ENCODE data around the gene BDP1. TPM values are rescaled to one million over a fixed set of nuclear protein-coding genes. Genes with fewer than 3 reads are reported as not detected.
"Not testable (repeated sequence)": the region's sequence is repeated elsewhere in the genome, so short reads cannot be mapped to it uniquely, and the experiment has no call there.

BDP1 gene
- total RNA-seq, 1 donor from 2014 or later: 23.7 TPM

DNA sequence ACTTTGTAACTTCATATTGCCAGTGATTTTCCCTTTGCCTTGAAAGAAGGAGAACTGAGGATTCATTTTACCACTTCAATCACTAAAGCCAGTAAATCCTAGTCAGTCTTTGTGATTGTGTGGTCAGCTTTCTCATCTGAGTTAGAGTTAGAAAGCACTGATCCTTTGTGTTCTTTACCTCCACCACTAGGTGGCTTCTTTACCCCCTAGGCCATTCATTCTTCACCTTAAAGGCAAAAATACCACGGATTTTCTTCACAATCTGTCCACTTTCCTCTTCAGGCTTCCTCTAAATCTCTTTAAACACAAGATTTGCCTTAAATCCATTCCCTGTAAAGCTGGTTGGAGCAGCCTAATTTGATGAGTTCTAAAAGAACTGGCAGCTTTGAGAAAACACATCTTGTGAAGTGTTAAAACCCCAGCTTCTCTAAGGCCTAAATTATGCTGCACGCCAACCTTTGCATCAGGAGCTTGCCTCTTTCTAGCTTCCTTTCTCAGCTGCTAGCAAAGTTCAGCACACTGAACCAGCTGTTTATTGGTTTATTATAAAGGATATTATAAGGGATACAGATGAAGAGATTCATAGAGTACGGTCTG is 20.4 kb downstream of the BDP1 start:
- no peaks in the 10 kb centered on the region for H3K4me1 Mint-ChIP-seq (ENCODE audit: unreplicated experiment)
- no peak overlapping the region for H3K27ac Mint-ChIP-seq (ENCODE audit: unreplicated experiment)

DNA sequence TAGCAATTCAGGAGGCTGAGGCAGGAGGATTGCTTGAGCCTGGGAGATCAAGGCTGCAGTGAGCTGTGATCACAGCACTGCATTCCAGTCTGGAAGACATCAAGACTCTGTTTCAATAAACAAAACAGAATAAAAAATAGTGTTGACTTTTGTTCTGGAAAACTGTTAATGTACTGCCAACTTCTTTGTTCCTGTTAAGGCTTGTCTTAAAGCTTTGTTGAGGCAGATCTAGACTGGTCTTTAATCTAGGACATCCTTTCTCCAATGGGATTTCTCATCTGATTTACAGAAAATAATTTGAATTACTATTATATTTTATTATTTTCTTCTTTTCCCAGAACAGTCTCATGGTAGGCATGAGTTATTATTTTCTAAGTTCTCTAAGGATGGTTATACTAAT is 26.0 kb downstream of the BDP1 start:
- H3K27me3 Mint-ChIP-seq (ENCODE audit: unreplicated experiment): no peaks in the 10 kb centered on the region
- no peak for DNase-seq (ENCODE audit: extremely low spot score, unreplicated experiment)
- no peaks in the 10 kb centered on the region for H3K9me3 Mint-ChIP-seq (ENCODE audit: unreplicated experiment)
- no peak overlapping the region for H3K4me3 Mint-ChIP-seq (ENCODE audit: unreplicated experiment)
- H3K27ac Mint-ChIP-seq (ENCODE audit: unreplicated experiment): no peak overlapping the region
- H3K4me1 Mint-ChIP-seq (ENCODE audit: unreplicated experiment): peaks cover 25% of the 10 kb centered on the region
- TF ChIP-seq, protein P1, sequence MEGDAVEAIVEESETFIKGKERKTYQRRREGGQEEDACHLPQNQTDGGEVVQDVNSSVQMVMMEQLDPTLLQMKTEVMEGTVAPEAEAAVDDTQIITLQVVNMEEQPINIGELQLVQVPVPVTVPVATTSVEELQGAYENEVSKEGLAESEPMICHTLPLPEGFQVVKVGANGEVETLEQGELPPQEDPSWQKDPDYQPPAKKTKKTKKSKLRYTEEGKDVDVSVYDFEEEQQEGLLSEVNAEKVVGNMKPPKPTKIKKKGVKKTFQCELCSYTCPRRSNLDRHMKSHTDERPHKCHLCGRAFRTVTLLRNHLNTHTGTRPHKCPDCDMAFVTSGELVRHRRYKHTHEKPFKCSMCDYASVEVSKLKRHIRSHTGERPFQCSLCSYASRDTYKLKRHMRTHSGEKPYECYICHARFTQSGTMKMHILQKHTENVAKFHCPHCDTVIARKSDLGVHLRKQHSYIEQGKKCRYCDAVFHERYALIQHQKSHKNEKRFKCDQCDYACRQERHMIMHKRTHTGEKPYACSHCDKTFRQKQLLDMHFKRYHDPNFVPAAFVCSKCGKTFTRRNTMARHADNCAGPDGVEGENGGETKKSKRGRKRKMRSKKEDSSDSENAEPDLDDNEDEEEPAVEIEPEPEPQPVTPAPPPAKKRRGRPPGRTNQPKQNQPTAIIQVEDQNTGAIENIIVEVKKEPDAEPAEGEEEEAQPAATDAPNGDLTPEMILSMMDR (IDR thresholded peaks at IDR 0.05): no peak
- peaks cover 43% of the 10 kb centered on the region for H3K36me3 Mint-ChIP-seq (ENCODE audit: unreplicated experiment)

More for the DNA sequence above, 20.4 kb downstream of the BDP1 start:
- peaks cover 34% of the 10 kb centered on the region for H3K36me3 Mint-ChIP-seq (ENCODE audit: unreplicated experiment)
- no peaks in the 10 kb centered on the region for H3K27me3 Mint-ChIP-seq (ENCODE audit: unreplicated experiment)
- TF ChIP-seq, protein P1 (IDR thresholded peaks at IDR 0.05): peak; percentile 64
- no peak overlapping the region for H3K4me3 Mint-ChIP-seq (ENCODE audit: unreplicated experiment)
- H3K9me3 Mint-ChIP-seq (ENCODE audit: unreplicated experiment): no peaks in the 10 kb centered on the region
- no peak for DNase-seq (ENCODE audit: extremely low spot score, unreplicated experiment)

DNA sequence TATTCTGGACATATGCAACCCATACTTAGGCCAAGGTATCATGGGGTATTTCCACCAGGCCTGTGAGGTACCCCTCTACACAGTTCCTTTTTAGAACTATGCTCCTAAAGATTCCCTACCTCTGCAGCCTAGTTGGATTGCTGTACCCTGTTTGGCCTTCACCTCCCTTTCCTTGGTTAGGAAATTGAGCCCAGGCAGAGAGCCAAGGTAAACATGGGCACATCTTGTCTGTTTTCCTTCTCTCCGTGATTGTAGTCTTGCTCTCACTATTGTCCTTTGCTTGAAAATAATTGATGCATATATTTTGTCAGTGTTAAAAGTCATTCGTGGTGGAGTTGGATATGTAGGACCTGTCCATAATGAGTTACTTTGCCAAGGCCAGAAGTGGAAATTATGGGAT is 26.7 kb downstream of the BDP1 start:
- Mint-ChIP-seq H3K27ac (ENCODE audit: unreplicated experiment) (peak overlapping the region; percentile 36), H3K4me3 (ENCODE audit: unreplicated experiment) (no peak overlapping the region), H3K27me3 (ENCODE audit: unreplicated experiment) (no peaks in the 10 kb centered on the region), H3K4me1 (ENCODE audit: unreplicated experiment) (peaks cover 25% of the 10 kb centered on the region), H3K36me3 (ENCODE audit: unreplicated experiment) (peaks cover 46% of the 10 kb centered on the region), H3K9me3 (ENCODE audit: unreplicated experiment) (no peaks in the 10 kb centered on the region)
- no peak for DNase-seq (ENCODE audit: extremely low spot score, unreplicated experiment)
- TF ChIP-seq, protein P1 (IDR thresholded peaks at IDR 0.05): no peak

DNA sequence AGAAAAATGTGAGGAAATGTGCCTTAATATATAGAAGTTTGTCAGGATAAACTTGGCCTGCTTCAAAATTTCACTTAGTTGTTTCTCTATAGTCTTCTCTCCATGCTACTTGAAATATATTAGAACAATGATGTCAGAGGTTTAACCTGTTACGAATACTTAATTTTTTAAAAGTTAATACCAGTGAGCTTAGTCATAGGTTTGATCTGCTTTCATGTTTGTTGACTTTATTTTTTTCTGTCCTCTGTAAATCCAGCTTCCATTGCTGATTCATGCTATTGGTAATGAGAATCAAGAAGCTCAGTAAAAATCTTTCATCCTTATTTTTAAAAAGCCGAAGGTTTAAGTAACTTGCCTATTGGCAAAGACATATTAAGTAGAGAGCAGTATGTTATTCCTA is 27.9 kb downstream of the BDP1 start:
- Mint-ChIP-seq H3K36me3 (ENCODE audit: unreplicated experiment) (peaks cover 50% of the 10 kb centered on the region), H3K9me3 (ENCODE audit: unreplicated experiment) (no peaks in the 10 kb centered on the region), H3K4me1 (ENCODE audit: unreplicated experiment) (peaks cover 25% of the 10 kb centered on the region), H3K27ac (ENCODE audit: unreplicated experiment) (peak overlapping the region; percentile 39), H3K4me3 (ENCODE audit: unreplicated experiment) (no peak overlapping the region), H3K27me3 (ENCODE audit: unreplicated experiment) (no peaks in the 10 kb centered on the region)
- no peak for DNase-seq (ENCODE audit: extremely low spot score, unreplicated experiment)
- TF ChIP-seq, protein P1 (IDR thresholded peaks at IDR 0.05): no peak

DNA sequence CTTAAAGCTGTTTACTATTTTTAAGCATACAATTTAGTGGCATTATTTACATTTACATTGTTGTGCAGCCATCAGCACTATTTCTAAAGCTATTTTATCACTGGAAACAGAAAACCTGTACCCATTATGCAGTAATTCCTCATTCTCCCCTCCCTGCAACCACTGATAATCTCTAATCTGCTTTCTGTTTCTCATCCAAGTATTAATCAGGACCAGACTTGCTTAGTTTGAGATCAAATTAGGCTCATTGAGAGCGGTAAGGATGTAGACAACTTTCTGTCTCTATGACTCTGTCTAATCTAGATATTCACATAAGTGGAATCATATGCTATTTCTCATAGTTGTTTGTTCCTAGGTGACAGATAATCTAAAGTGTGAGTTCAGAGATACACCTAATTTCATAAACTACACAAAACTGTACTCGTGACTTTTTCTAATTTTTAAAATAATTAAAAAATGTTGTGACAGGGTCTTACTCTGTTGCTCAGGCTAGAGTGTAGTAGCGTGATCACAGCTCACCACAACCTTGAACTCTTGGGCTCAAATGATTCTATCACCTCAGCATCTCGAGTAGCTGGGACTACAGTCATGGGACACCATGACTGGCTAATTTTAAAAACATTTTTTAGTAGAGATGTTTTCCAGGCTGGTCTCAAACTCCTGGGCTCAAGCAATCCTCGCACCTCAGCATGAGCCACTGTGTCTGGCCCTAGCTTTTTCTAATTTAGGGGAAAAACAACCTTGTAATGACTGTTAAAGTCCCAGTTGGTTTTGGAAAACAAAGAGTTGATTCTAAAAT is 37.6 kb downstream of the BDP1 start:
- H3K9me3 Mint-ChIP-seq (ENCODE audit: unreplicated experiment): no peaks in the 10 kb centered on the region
- DNase-seq (ENCODE audit: extremely low spot score, unreplicated experiment): no peak
- H3K4me1 Mint-ChIP-seq (ENCODE audit: unreplicated experiment): no peaks in the 10 kb centered on the region
- peaks cover 62% of the 10 kb centered on the region for H3K36me3 Mint-ChIP-seq (ENCODE audit: unreplicated experiment)
- no peaks in the 10 kb centered on the region for H3K27me3 Mint-ChIP-seq (ENCODE audit: unreplicated experiment)
- no peak overlapping the region for H3K27ac Mint-ChIP-seq (ENCODE audit: unreplicated experiment)
- TF ChIP-seq, protein P1 (IDR thresholded peaks at IDR 0.05): no peak
- H3K4me3 Mint-ChIP-seq (ENCODE audit: unreplicated experiment): no peak overlapping the region

DNA sequence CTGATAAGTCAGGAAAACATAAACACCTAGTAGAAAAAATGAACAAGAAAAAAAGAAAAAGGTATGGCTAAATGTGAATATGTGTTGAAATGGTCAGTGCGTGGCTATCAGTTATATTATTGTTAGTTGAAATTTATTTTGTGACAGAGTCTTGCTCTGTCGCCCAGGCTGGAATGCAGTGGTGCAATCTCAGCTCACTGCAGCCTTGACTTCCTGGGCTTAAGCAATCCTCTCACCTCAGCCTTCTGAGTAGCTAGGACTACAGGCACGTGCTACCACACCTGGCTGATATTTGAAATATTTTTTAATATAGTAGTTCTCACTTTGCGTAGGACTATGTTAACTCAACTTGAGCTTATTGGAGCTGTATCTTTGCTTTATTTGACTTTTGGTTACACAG is 38.8 kb downstream of the BDP1 start:
- H3K36me3 Mint-ChIP-seq (ENCODE audit: unreplicated experiment): peaks cover 54% of the 10 kb centered on the region
- H3K4me3 Mint-ChIP-seq (ENCODE audit: unreplicated experiment); H3K27me3 Mint-ChIP-seq (ENCODE audit: unreplicated experiment); H3K27ac Mint-ChIP-seq (ENCODE audit: unreplicated experiment); DNase-seq (ENCODE audit: extremely low spot score, unreplicated experiment); H3K4me1 Mint-ChIP-seq (ENCODE audit: unreplicated experiment); H3K9me3 Mint-ChIP-seq (ENCODE audit: unreplicated experiment): not testable (repeated sequence)

DNA sequence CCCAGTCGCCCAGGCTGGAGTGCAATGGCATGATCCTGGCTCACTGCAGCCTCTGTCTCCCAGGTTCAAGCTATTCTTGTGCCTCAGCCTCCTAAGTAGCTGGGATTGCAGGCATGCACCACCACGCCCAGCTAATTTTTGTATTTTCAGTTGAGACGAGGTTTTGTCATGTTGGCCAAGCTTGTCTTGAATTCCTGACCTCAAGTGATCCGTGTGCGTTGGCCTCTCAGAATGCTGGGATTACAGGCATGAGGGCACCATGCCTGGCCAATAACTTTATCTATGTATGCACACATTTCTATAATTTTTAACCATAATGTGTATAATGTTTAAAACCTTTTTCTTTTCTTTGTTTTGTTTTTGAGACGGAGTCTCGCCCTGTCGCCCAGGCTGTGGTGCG is 43.3 kb downstream of the BDP1 start:
- not testable (repeated sequence) for H3K27me3 Mint-ChIP-seq (ENCODE audit: unreplicated experiment); DNase-seq (ENCODE audit: extremely low spot score, unreplicated experiment); H3K4me3 Mint-ChIP-seq (ENCODE audit: unreplicated experiment); H3K9me3 Mint-ChIP-seq (ENCODE audit: unreplicated experiment); H3K27ac Mint-ChIP-seq (ENCODE audit: unreplicated experiment); H3K4me1 Mint-ChIP-seq (ENCODE audit: unreplicated experiment)
- peaks cover 54% of the 10 kb centered on the region for H3K36me3 Mint-ChIP-seq (ENCODE audit: unreplicated experiment)
